Measurements from ENCODE around the gene OR5T3. TPM values are rescaled to one million over a fixed set of nuclear protein-coding genes. Genes with fewer than 3 reads are reported as not detected.

OR5T3 gene
- total and polyA plus RNA-seq, 2 of the 8 experiments (the other 6 are each of a cell fraction or from before 2014, with no cell fraction given): not detected

GRCh38 chr11:56273854-56274253, 21.8 kb downstream of the OR5T3 start, which contains the start of gene OR5T1 (continued):
- no peak for TF ChIP-seq CHD7 (IDR thresholded peaks at IDR 0.05; ENCODE audit: insufficient replicate concordance, low read length)
- TF ChIP-seq KDM5A (IDR thresholded peaks at IDR 0.05; ENCODE audit: low read length): no peak
- TF ChIP-seq ASH2L (IDR thresholded peaks at IDR 0.05; ENCODE audit: low read length): no peak
- no peak for TF ChIP-seq SP2 (IDR thresholded peaks at IDR 0.05; ENCODE audit: low read length)
- TF ChIP-seq SP1 (IDR thresholded peaks at IDR 0.05; ENCODE audit: low read depth, low read length): no peak
- no peak for TF ChIP-seq TCF12 (IDR thresholded peaks at IDR 0.05; ENCODE audit: low read depth, low read length)
- no peak for TF ChIP-seq TEAD4 (IDR thresholded peaks at IDR 0.05; ENCODE audit: low read depth, low read length)
- no peak for TF ChIP-seq RFX5 (IDR thresholded peaks at IDR 0.05; ENCODE audit: borderline replicate concordance, low read depth, low read length)
- no peak for TF ChIP-seq SIRT6 (IDR thresholded peaks at IDR 0.05; ENCODE audit: low read length)
- TF ChIP-seq HDAC6 (IDR thresholded peaks at IDR 0.05; ENCODE audit: low read depth, low read length): no peak
- no peak for TF ChIP-seq E2F6 (IDR thresholded peaks at IDR 0.05)
- no peak for TF ChIP-seq EGR1 (IDR thresholded peaks at IDR 0.05; ENCODE audit: borderline replicate concordance, low read depth, low read length)
- no peak for TF ChIP-seq RBBP5 (IDR thresholded peaks at IDR 0.05; ENCODE audit: borderline replicate concordance, low read depth, low read length)

All from H1 (cell line).